ENCODE results near the gene TNFRSF19. TPM values are rescaled to one million over a fixed set of nuclear protein-coding genes. Genes with fewer than 3 reads are reported as not detected.

TNFRSF19 gene
- total and polyA plus RNA-seq, 2 of the 8 experiments (the other 6 are each of a cell fraction or from before 2014, with no cell fraction given), result 0.50 to 0.95 TPM

GRCh38 chr13:23541221-23541824, 28.9 kb upstream of the TNFRSF19 start (continued):
- TF ChIP-seq SP1 (IDR thresholded peaks at IDR 0.05; ENCODE audit: low read depth, low read length), result no peak
- TF ChIP-seq KDM5A (IDR thresholded peaks at IDR 0.05; ENCODE audit: low read length), result no peak
- no peak for TF ChIP-seq SP2 (IDR thresholded peaks at IDR 0.05; ENCODE audit: low read length)
- TF ChIP-seq CBX5 (IDR thresholded peaks at IDR 0.05; ENCODE audit: low read depth, low read length), result no peak
- TF ChIP-seq TAF7 (optimal IDR thresholded peaks at IDR 0.05; ENCODE audit: borderline replicate concordance, low read depth, low read length), result no peak
